Measurements from ENCODE around the gene ITFG1. TPM values are rescaled to one million over a fixed set of nuclear protein-coding genes. Genes with fewer than 3 reads are reported as not detected.
"Not testable (repeated sequence)": the region's sequence is repeated elsewhere in the genome, so short reads cannot be mapped to it uniquely, and the experiment has no call there.

The ITFG1 gene
- total RNA-seq, 4 donors from 2014 or later: 36.3 to 67.6 (median 56.1) TPM

DNA sequence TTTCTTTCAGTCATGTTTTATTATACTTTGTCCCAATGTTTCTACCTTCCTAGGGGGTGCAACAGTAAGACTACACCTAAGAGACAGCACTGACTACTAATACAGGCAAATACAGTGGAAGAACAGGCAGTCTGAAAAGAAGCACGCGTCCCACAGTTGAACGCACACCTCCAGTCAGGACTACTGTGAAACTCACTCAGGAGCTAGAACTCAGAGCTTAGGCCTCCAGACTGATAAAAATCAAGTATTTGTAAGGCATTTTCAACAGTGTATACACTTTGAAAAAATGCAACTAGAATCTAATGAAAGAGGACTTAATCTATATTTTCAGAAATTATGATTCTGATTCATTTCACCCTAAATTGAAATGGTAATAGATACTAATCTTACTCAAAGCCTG is 14.4 kb downstream of the ITFG1 start:
- TF ChIP-seq, protein P1, sequence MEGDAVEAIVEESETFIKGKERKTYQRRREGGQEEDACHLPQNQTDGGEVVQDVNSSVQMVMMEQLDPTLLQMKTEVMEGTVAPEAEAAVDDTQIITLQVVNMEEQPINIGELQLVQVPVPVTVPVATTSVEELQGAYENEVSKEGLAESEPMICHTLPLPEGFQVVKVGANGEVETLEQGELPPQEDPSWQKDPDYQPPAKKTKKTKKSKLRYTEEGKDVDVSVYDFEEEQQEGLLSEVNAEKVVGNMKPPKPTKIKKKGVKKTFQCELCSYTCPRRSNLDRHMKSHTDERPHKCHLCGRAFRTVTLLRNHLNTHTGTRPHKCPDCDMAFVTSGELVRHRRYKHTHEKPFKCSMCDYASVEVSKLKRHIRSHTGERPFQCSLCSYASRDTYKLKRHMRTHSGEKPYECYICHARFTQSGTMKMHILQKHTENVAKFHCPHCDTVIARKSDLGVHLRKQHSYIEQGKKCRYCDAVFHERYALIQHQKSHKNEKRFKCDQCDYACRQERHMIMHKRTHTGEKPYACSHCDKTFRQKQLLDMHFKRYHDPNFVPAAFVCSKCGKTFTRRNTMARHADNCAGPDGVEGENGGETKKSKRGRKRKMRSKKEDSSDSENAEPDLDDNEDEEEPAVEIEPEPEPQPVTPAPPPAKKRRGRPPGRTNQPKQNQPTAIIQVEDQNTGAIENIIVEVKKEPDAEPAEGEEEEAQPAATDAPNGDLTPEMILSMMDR (IDR thresholded peaks at IDR 0.05): no peak
- TF ChIP-seq POLR2A (IDR thresholded peaks at IDR 0.05): no peak
- no peak overlapping the region for H3K27ac ChIP-seq
- H3K36me3 ChIP-seq: peaks cover 0 to 23% (median under 1%) of the 10 kb centered on the region in 3 donors
- H3K4me3 ChIP-seq: no peak overlapping the region
- H3K4me1 ChIP-seq: peaks cover 0 to 3% (median 0%) of the 10 kb centered on the region in 4 donors
- H3K27me3 ChIP-seq: no peaks in the 10 kb centered on the region
- H3K9me3 ChIP-seq: no peaks in the 10 kb centered on the region
- no peak for DNase-seq

DNA sequence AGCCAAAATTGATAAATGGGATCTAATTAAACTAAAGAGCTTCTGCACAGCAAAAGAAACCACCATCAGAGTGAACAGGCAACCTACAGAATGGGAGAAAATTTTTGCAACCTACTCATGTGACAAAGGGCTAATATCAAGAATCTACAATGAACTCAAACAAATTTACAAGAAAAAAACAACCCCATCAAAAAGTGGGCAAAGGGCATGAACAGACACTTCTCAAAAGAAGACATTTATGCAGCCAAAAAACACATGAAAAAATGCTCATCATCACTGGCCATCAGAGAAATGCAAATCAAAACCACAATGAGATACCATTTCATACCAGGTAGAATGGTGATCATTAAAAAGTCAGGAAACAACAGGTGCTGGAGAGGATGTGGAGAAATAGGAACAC is 18.0 kb downstream of the ITFG1 start:
- not testable (repeated sequence) for H3K4me3 ChIP-seq, H3K4me1 ChIP-seq, H3K9me3 ChIP-seq, DNase-seq, H3K27ac ChIP-seq, H3K27me3 ChIP-seq
- H3K36me3 ChIP-seq: peaks cover 0 to 12% (median 0%) of the 10 kb centered on the region in 3 donors

DNA sequence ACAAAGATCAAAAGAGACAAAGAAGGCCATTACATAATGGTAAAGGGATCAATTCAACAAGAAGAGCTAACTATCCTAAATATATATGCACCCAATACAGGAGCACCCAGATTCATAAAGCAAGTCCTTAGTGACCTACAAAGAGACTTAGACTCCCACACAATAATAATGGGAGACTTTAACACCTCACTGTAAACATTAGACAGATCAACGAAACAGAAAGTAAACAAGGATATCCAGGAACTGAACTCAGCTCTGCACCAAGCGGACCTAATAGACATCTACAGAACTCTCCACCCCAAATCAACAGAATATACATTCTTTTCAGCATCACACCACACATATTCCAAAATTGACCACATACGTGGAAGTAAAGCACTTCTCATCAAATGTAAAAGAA is 20.8 kb downstream of the ITFG1 start:
- DNase-seq, H3K9me3 ChIP-seq: not testable (repeated sequence)

DNA sequence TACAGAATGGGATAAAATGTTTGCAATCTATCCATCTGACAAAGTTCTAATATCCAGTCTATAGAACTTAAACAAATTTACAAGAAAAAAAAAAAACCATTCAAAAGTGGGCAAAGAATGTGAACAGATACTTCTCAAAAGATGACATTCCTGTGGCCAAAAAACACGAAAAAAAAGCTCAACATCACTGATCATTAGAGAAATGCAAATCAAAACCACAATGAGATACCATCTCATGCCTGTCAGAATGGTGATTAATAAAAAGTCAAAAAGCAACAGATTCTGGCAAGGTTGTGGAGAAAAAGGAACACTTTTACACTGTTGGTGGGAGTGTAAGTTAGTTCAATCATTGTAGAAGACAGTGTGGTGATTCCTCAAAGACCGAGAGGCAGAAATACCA is 26.6 kb downstream of the ITFG1 start:
- not testable (repeated sequence) for H3K9me3 ChIP-seq, H3K4me1 ChIP-seq, H3K4me3 ChIP-seq, H3K27ac ChIP-seq, DNase-seq, H3K36me3 ChIP-seq, H3K27me3 ChIP-seq

More for the DNA sequence above, 20.8 kb downstream of the ITFG1 start:
- H3K27ac ChIP-seq, H3K27me3 ChIP-seq, H3K4me3 ChIP-seq, H3K4me1 ChIP-seq, H3K36me3 ChIP-seq: not testable (repeated sequence)

DNA sequence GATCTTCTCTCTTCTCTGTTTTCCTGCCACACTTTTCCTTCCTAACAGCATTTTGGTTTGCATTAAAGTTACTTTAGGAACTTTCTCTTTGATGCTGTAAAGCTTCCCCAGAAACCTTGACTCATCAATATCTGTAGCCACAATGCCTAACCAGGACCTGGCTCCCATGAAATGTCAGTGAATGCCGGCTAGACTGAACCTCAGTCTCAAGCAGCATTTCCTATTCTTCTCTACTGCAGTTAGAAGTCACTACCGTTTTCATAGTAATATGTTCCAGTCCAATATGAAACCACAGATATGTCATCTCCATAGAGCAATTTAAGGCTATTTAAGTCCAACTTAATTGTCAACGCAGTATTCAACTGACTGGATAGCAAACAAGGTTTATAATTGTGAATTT is 28.9 kb downstream of the ITFG1 start:
- no peak for TF ChIP-seq POLR2A (IDR thresholded peaks at IDR 0.05)
- TF ChIP-seq, protein P1 (IDR thresholded peaks at IDR 0.05): no peak
- no peak overlapping the region for H3K4me3 ChIP-seq
- DNase-seq: no peak
- H3K27me3 ChIP-seq: no peaks in the 10 kb centered on the region
- no peak overlapping the region for H3K27ac ChIP-seq
- H3K4me1 ChIP-seq: no peaks in the 10 kb centered on the region
- peaks cover 0 to 18% (median 0%) of the 10 kb centered on the region in 3 donors for H3K36me3 ChIP-seq
- no peaks in the 10 kb centered on the region for H3K9me3 ChIP-seq

DNA sequence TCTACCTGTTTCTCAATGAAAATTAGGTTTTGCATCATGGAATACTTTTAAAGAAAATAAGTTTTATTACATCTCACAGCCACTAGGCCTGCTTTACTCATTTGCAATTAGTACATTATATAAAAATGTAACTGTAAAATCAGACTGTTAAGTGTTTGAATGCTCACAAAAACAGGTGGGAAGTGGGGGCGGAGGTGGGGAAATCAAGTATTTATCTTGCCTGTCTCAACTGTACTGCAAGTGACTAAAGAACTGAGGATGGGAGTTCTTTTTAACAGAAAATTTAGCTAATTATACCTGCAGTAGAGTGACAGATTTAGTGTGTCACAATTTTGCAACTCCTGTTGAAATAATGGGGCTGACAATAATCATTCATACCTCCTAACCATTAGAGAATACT is 34.1 kb downstream of the ITFG1 start:
- Histone ChIP-seq H3K36me3 (peaks cover 0 to 44% (median 0%) of the 10 kb centered on the region in 3 donors), H3K27me3 (no peaks in the 10 kb centered on the region), H3K9me3 (no peaks in the 10 kb centered on the region), H3K27ac (no peak overlapping the region), H3K4me3 (no peak overlapping the region), H3K4me1 (no peaks in the 10 kb centered on the region)
- no peak for DNase-seq
- no peak for TF ChIP-seq POLR2A (IDR thresholded peaks at IDR 0.05)
- TF ChIP-seq, protein P1 (IDR thresholded peaks at IDR 0.05): no peak

DNA sequence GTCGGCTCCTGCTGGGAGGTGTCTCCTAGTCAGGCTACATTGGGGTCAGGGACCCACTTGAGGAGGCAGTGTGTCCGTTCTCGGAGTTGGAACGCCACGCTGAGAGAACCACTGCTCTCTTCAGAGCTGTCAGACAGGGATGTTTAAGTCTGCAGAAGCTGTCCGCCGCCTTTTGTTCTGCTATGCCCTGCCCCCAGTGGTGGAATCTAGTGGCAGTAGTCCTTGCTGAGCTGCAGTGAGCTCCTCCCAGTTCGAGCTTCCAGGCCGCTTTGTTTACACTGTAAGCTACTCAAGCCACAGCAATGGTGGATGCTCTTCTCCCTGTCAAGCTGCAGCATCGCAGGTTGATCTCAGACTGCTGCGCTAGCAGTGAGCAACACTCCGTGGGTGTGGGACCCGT is 36.0 kb downstream of the ITFG1 start:
- Histone ChIP-seq H3K4me1 (no peaks in the 10 kb centered on the region), H3K36me3 (peaks cover 0 to 49% (median 0%) of the 10 kb centered on the region in 3 donors), H3K27ac (no peak overlapping the region), H3K9me3 (no peaks in the 10 kb centered on the region), H3K27me3 (no peaks in the 10 kb centered on the region), H3K4me3 (no peak overlapping the region)
- no peak for DNase-seq
- TF ChIP-seq POLR2A (IDR thresholded peaks at IDR 0.05): no peak
- TF ChIP-seq, protein P1 (IDR thresholded peaks at IDR 0.05): no peak
